B cell (primary cell): ENCODE data around the gene LEPR. TPM values are rescaled to one million over a fixed set of nuclear protein-coding genes. Genes with fewer than 3 reads are reported as not detected.

Experiments used
- ATAC-seq: fragments of 200-7000 bp; cut with Tn5 transposase; one replicate; pipeline ENCODE4 v1.10.0; 2021; ENCODE audit warnings: low read depth, mild to moderate bottlenecking, moderate number of reproducible peaks, moderate library complexity
- CTCF ChIA-PET: fragments of 350-600 bp; sonication (Branson Sonifier 250); formaldehyde crosslinking; loops from one replicate; lab custom pipeline; 2021; ENCODE audit warnings: antibody characterized with exemption, inconsistent platforms; lab: Charles Lee
- POLR2A ChIA-PET: fragments of 350-600 bp; sonication (Branson Sonifier 250); formaldehyde crosslinking; loops from one replicate; lab custom pipeline; 2021; ENCODE audit warnings: antibody characterized with exemption; lab: Charles Lee
- DNase-seq: peaks from one replicate; pipeline ENCODE4 v3.0.0; 2013
- H2AFZ ChIP-seq: 2 replicates; pipeline ENCODE4 v1.6.1; 2012; ENCODE audit warnings: mild to moderate bottlenecking, low read depth, low read length; ENCODE audit not compliant: insufficient read depth, poor library complexity, severe bottlenecking
- H3K27ac ChIP-seq, 2 donors: 1 replicate in 1 of 2; 2 replicates in 1 of 2; pipeline ENCODE4 v1.5.1; 2012 to 2013; ENCODE audit warnings: low read length in 2 of 2, mild to moderate bottlenecking in 2 of 2, moderate library complexity in 1 of 2
- H3K27me3 ChIP-seq, 4 experiments: fragments of 200-600 bp in 1 of 4; sonication (generic) in 1 of 4; replicated peaks in 1 of 4; 1 replicate in 2 of 4; 2 replicates in 2 of 4; pipeline versions ENCODE4 v1.6.1 to v1.7.0; 2013 to 2016; ENCODE audit warnings: low read length in 3 of 4, mild to moderate bottlenecking in 2 of 4, mixed read lengths in 1 of 4, moderate library complexity in 1 of 4; ENCODE audit not compliant: insufficient read depth in 4 of 4, control insufficient read depth in 3 of 4; ENCODE audit errors: control extremely low read depth in 1 of 4
- H3K36me3 ChIP-seq, 2 experiments: replicated peaks in 1 of 2; 1 replicate in 1 of 2; 2 replicates in 1 of 2; pipeline versions ENCODE4 v1.6.1 to v1.7.1; 2013; ENCODE audit warnings: low read length in 1 of 2; ENCODE audit not compliant: insufficient read depth in 2 of 2, control insufficient read depth in 1 of 2; ENCODE audit errors: control extremely low read depth in 1 of 2, extremely low read depth in 1 of 2
- H3K4me1 ChIP-seq, 2 donors: fragments of 200-600 bp in 1 of 2; sonication (generic) in 1 of 2; 1 replicate in 1 of 2; 2 replicates in 1 of 2; pipeline versions ENCODE4 v1.5.1 to v1.6.1; 2013 to 2017; ENCODE audit warnings: low read length in 2 of 2; ENCODE audit not compliant: control insufficient read depth in 2 of 2, insufficient read depth in 2 of 2
- H3K4me2 ChIP-seq: replicated peaks from 2 replicates; pipeline ENCODE3; 2012; ENCODE audit warnings: mild to moderate bottlenecking, low read depth, low read length; ENCODE audit not compliant: poor library complexity, severe bottlenecking
- H3K4me3 ChIP-seq, 5 experiments: fragments of 200-600 bp in 1 of 5; sonication (generic) in 1 of 5; 1 replicate in 3 of 5; 2 replicates in 2 of 5; pipeline versions ENCODE4 v1.5.1 to v1.7.0; 2011 to 2016; ENCODE audit warnings: low read length in 4 of 5, mild to moderate bottlenecking in 4 of 5, low read depth in 2 of 5, control low read depth in 1 of 5, moderate library complexity in 1 of 5; ENCODE audit not compliant: insufficient read depth in 1 of 5; ENCODE audit errors: control extremely low read depth in 1 of 5, extremely low read depth in 1 of 5
- H3K79me2 ChIP-seq: fragments of 200-600 bp; sonication (generic); one replicate; pipeline ENCODE4 v1.6.0; 2016; ENCODE audit warnings: low read length; ENCODE audit not compliant: control insufficient read depth, insufficient read depth
- H3K9ac ChIP-seq: fragments of 200-600 bp; sonication (generic); 2 replicates; pipeline ENCODE4 v1.6.1; 2017; ENCODE audit warnings: mild to moderate bottlenecking, low read length, moderate library complexity
- H3K9me3 ChIP-seq, 3 donors: one replicate each; pipeline versions ENCODE4 v1.6.1 to v1.7.1; 2013; ENCODE audit warnings: low read length in 2 of 3; ENCODE audit not compliant: control insufficient read depth in 2 of 3, insufficient read depth in 1 of 3; ENCODE audit errors: control extremely low read depth in 1 of 3
- H4K20me1 ChIP-seq: 2 replicates; pipeline ENCODE4 v1.6.0; 2012; ENCODE audit warnings: mild to moderate bottlenecking, low read length; ENCODE audit not compliant: insufficient read depth, control insufficient read depth, poor library complexity, severe bottlenecking
- H3K27ac Mint-ChIP-seq: one replicate; pipeline ENCODE4 v1.8.0; 2021; ENCODE audit warnings: mixed read lengths
- H3K27me3 Mint-ChIP-seq: one replicate; pipeline ENCODE4 v1.8.0; 2021; ENCODE audit warnings: mixed read lengths
- H3K4me1 Mint-ChIP-seq: one replicate; pipeline ENCODE4 v1.8.0; 2021; ENCODE audit warnings: mixed read lengths
- H3K4me3 Mint-ChIP-seq: one replicate; pipeline ENCODE4 v1.8.0; 2021; ENCODE audit warnings: mixed read lengths
- H3K9me3 Mint-ChIP-seq: one replicate; pipeline ENCODE4 v1.8.0; 2022; ENCODE audit warnings: mixed read lengths; ENCODE audit not compliant: insufficient read depth
- EZH2 ChIP-seq: IDR thresholded peaks from 2 replicates; pipeline ENCODE4 v1.6.1; 2012; ENCODE audit warnings: borderline replicate concordance, low read depth, mild to moderate bottlenecking, moderate library complexity, low read length; ENCODE audit not compliant: insufficient read depth, poor library complexity, severe bottlenecking
- WGBS: methylation state at CpG from one replicate; pipeline ENCODE4 v1.1.5; 2013; ENCODE audit warnings: missing lambda C conversion rate; ENCODE audit not compliant: insufficient coverage; 5-methylcytosine and 5-hydroxymethylcytosine counted together
- intact Hi-C: fragments of 100-400 bp; cut with micrococcal nuclease; formaldehyde crosslinking; loops from one replicate; pipeline ENCODE4 v1.10.0; 2022
- polyA plus RNA-seq: library from polyadenylated mRNA; depleted of rRNA; stranded (reverse); fragments of >200 nt; gene quantifications from 2 replicates; pipeline ENCODE4 v1.2.3, GENCODE V29; 2012
- total RNA-seq, 2 donors: library from RNA; stranded (reverse); fragments of 120-200 nt in 1 of 2; gene quantifications; 1 replicate in 1 of 2; 2 replicates in 1 of 2; pipeline versions ENCODE4 v1.2.3 to v1.2.4, GENCODE V29; 2013 to 2022
- TF ChIP-seq, protein P1 (sequence below): fragments of 200-600 bp; IDR thresholded peaks from one replicate; pipeline ENCODE4 v1.8.0; 2022; ENCODE audit warnings: antibody characterized with exemption, mild to moderate bottlenecking

Gene LEPR
- total and polyA plus RNA-seq, 2 donors (not counting 1 experiment from before 2014, with no cell fraction given) = 0.19 to 0.30 TPM

DNA sequence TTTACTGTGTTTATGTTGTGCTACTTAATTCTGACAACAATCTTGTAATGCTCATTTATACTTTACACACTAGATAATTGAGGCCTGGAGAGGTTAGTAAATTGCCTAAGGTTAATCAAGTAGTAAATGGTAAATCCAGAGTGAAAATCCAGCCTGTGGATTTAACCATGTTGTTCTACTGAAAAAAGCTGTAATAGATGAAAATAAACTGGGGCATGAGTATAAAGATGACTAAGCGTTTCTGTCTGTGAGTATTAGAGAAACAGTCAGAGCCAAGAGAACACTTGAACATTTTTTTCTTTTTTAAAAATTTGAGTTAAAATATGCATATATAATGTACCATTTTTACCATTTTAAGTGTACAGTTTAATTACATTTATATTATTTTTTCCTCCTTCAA is 47.9 kb upstream of the LEPR start:
- Histone ChIP-seq H3K27me3 (no peaks in the 10 kb centered on the region), H3K27ac (no peak overlapping the region), H3K9me3 (no peaks in the 10 kb centered on the region), H3K4me2 (no peak overlapping the region), H4K20me1 (no peaks in the 10 kb centered on the region), H2AFZ (no peak overlapping the region), H3K36me3 (no peaks in the 10 kb centered on the region), H3K4me3 (no peak overlapping the region), H3K79me2 (no peaks in the 10 kb centered on the region), H3K9ac (no peak overlapping the region), H3K4me1 (no peaks in the 10 kb centered on the region)
- DNase-seq = no peak
- Mint-ChIP-seq H3K27ac (no peak overlapping the region), H3K4me3 (no peak overlapping the region), H3K27me3 (peaks cover 10% of the 10 kb centered on the region), H3K4me1 (no peaks in the 10 kb centered on the region), H3K9me3 (no peaks in the 10 kb centered on the region)
- WGBS = no CpG with 5 or more reads among the region's 1 CpG
- ChIA-PET CTCF (no interaction called here), POLR2A (no interaction called here)
- intact Hi-C loops = no loop called here
- TF ChIP-seq EZH2 = no peak
- TF ChIP-seq, protein P1, sequence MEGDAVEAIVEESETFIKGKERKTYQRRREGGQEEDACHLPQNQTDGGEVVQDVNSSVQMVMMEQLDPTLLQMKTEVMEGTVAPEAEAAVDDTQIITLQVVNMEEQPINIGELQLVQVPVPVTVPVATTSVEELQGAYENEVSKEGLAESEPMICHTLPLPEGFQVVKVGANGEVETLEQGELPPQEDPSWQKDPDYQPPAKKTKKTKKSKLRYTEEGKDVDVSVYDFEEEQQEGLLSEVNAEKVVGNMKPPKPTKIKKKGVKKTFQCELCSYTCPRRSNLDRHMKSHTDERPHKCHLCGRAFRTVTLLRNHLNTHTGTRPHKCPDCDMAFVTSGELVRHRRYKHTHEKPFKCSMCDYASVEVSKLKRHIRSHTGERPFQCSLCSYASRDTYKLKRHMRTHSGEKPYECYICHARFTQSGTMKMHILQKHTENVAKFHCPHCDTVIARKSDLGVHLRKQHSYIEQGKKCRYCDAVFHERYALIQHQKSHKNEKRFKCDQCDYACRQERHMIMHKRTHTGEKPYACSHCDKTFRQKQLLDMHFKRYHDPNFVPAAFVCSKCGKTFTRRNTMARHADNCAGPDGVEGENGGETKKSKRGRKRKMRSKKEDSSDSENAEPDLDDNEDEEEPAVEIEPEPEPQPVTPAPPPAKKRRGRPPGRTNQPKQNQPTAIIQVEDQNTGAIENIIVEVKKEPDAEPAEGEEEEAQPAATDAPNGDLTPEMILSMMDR = no peak
- no peak for ATAC-seq

DNA sequence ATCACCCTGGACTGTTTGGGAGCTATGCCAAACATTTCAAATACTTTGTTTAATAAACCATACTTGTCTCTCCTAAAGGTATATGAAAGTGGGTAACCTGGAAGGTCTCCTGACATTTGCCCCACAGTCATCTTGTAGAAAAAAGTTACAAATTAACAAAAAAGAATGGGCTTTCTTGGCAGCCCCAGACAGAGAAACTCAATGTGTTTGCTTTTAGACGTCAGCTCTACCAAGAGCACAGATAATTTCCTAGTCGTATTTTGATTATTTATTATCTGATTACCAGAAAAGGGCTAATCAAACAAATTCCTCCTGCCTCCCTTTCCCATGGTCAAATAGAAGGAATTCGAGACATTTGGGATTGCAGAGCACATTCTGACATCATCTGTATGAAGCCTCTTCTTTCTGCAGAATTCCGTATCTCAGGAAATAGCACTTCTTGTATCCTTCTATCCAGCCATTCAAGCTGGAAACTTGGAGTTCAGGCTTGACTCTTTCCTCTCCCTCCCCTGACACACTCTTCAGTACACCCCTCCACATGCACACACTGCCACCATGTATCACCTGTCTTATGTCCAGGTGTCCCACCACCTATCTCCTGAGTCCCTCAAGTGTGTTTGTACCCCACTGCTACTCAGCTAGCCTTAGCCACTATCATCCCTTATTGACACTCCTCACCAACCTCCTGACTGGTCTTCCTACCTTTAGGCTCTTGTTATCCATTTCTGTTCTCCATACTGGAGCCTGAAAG is 42.8 kb upstream of the LEPR start:
- Histone ChIP-seq H3K4me1 (no peaks in the 10 kb centered on the region), H3K36me3 (no peaks in the 10 kb centered on the region), H3K79me2 (no peaks in the 10 kb centered on the region), H3K9me3 (no peaks in the 10 kb centered on the region), H2AFZ (no peak overlapping the region), H3K27me3 (peaks cover 0 to 6% (median 0%) of the 10 kb centered on the region in 4 experiments), H3K4me3 (no peak overlapping the region), H3K9ac (no peak overlapping the region), H3K27ac (no peak overlapping the region), H3K4me2 (no peak overlapping the region), H4K20me1 (no peaks in the 10 kb centered on the region)
- Mint-ChIP-seq H3K27ac (no peak overlapping the region), H3K4me3 (no peak overlapping the region), H3K27me3 (peaks cover 25% of the 10 kb centered on the region), H3K4me1 (no peaks in the 10 kb centered on the region), H3K9me3 (no peaks in the 10 kb centered on the region)
- intact Hi-C loops = no loop called here
- ChIA-PET CTCF (no interaction called here), POLR2A (no interaction called here)
- TF ChIP-seq EZH2 = no peak
- TF ChIP-seq, protein P1 = no peak
- ATAC-seq (no peak), DNase-seq (no peak)
- 83% methylated on average over 2 of the region's 4 CpGs for WGBS
